HG03280 (cell line): ENCODE results near the gene ATG4A.
A peak's percentile ranks its signal among the peaks of the same experiment; 100 is the strongest.

Experiments used
- ATAC-seq: cut with Tn5 transposase; IDR thresholded peaks from one replicate; pipeline ENCODE4 v1.9.1; 2021; ENCODE audit warnings: mild to moderate bottlenecking, moderate library complexity; ENCODE audit not compliant: unreplicated experiment

Gene ATG4A

GRCh38 chrX:108091264-108091877 is at the start of gene ATG4A, which contains the start of gene PSMD10:
Gene ATG4A, plus strand, starts transcription at chrX:108091778. Its CDS starts 49 bp downstream, at chrX:108091827.
Gene PSMD10, minus strand, starts transcription at chrX:108091542. Its CDS starts 22 bp downstream, at chrX:108091520.
- ATAC-seq: peak; percentile 96

- no peak for ATAC-seq
Measured at GRCh38 chrX:108044554-108045256, 46.9 kb upstream of the ATG4A start, which contains the start of gene VSIG1. Gene VSIG1, plus strand, starts transcription at chrX:108045065. Its CDS starts 66 bp downstream, at chrX:108045131.

- ATAC-seq: no peak
Measured at GRCh38 chrX:108049649-108050048, 41.9 kb upstream of the ATG4A start.

- no peak for ATAC-seq
Measured at GRCh38 chrX:108053218-108053617, 38.4 kb upstream of the ATG4A start.

- ATAC-seq: no peak
Measured at GRCh38 chrX:108055546-108055945, 36.0 kb upstream of the ATG4A start.

GRCh38 chrX:108059801-108060200 is 31.8 kb upstream of the ATG4A start:
- ATAC-seq: no peak

- no peak for ATAC-seq
Measured at GRCh38 chrX:108064001-108064400, 27.6 kb upstream of the ATG4A start.

GRCh38 chrX:108064613-108065012 is 27.0 kb upstream of the ATG4A start:
- ATAC-seq: no peak

GRCh38 chrX:108068121-108068520 is 23.5 kb upstream of the ATG4A start:
- no peak for ATAC-seq

- ATAC-seq: no peak
Measured at GRCh38 chrX:108070891-108071290, 20.7 kb upstream of the ATG4A start.

GRCh38 chrX:108071578-108071977 is 20.0 kb upstream of the ATG4A start:
- no peak for ATAC-seq

GRCh38 chrX:108072746-108073145 is 18.8 kb upstream of the ATG4A start:
- no peak for ATAC-seq

- ATAC-seq: no peak
Measured at GRCh38 chrX:108081110-108081509, 10.5 kb upstream of the ATG4A start.

- no peak for ATAC-seq
Measured at GRCh38 chrX:108087792-108088191, 3.8 kb upstream of the ATG4A start.

- ATAC-seq: no peak
Measured at GRCh38 chrX:108088511-108088910, 3.1 kb upstream of the ATG4A start.

GRCh38 chrX:108090491-108091263 is 901 bp upstream of the ATG4A start:
- ATAC-seq: peak; percentile 5

- ATAC-seq: peak; percentile 33
Measured at GRCh38 chrX:108091878-108092291, 307 bp downstream of the ATG4A start.

GRCh38 chrX:108097380-108097779 is 5.8 kb downstream of the ATG4A start:
- ATAC-seq: no peak

GRCh38 chrX:108105473-108105872 is 13.9 kb downstream of the ATG4A start:
- ATAC-seq: no peak

GRCh38 chrX:108114541-108114940 is 23.0 kb downstream of the ATG4A start:
- ATAC-seq: no peak

GRCh38 chrX:108117988-108118387 is 26.4 kb downstream of the ATG4A start:
- ATAC-seq: no peak

- no peak for ATAC-seq
Measured at GRCh38 chrX:108121291-108121690, 29.7 kb downstream of the ATG4A start.
